WTC11 (cell line): ENCODE data around the gene BUD31. TPM values are rescaled to one million over a fixed set of nuclear protein-coding genes. Genes with fewer than 3 reads are reported as not detected.

Experiments
- ATAC-seq: fragments of 200-7000 bp; cut with Tn5 transposase; 2 replicates; pipeline ENCODE4 v1.10.0; 2021; ENCODE audit warnings: mild to moderate bottlenecking, moderate library complexity
- CTCF ChIA-PET: fragments of 300-600 bp; sonication (Branson Sonifier 250); formaldehyde crosslinking; loops from one replicate; lab custom pipeline; 2021; ENCODE audit warnings: antibody characterized with exemption; lab: Charles Lee
- POLR2A ChIA-PET: fragments of 350-600 bp; sonication (Branson Sonifier 250); formaldehyde crosslinking; loops from one replicate; lab custom pipeline; 2021; ENCODE audit warnings: antibody characterized with exemption; lab: Charles Lee
- DNase-seq: peaks from one replicate; pipeline ENCODE4 v3.0.0; 2021; ENCODE audit warnings: low spot score
- H3K27ac Mint-ChIP-seq: 2 replicates; pipeline ENCODE4 v1.8.0; 2021; ENCODE audit warnings: mixed read lengths
- H3K27me3 Mint-ChIP-seq: 2 replicates; pipeline ENCODE4 v1.8.0; 2021; ENCODE audit warnings: low read depth, mild to moderate bottlenecking, moderate library complexity, mixed read lengths
- H3K36me3 Mint-ChIP-seq: 2 replicates; pipeline ENCODE4 v1.8.0; 2021; ENCODE audit warnings: mixed read lengths
- H3K4me1 Mint-ChIP-seq: 2 replicates; pipeline ENCODE4 v1.8.0; 2022; ENCODE audit warnings: mixed read lengths
- H3K4me3 Mint-ChIP-seq: 2 replicates; pipeline ENCODE4 v1.8.0; 2021; ENCODE audit warnings: mild to moderate bottlenecking, moderate library complexity, mixed read lengths
- H3K9me3 Mint-ChIP-seq: 2 replicates; pipeline ENCODE4 v1.8.0; 2021; ENCODE audit warnings: mixed read lengths
- AFF4 ChIP-seq: sonication (generic); formaldehyde crosslinking; IDR thresholded peaks from 2 replicates; pipeline ENCODE4 v1.8.1; 2023; ENCODE audit warnings: mild to moderate bottlenecking, missing genetic modification reagents, borderline replicate concordance
- EMX1 ChIP-seq: fragments of 250-450 bp; sonication (Bioruptor Pico); IDR thresholded peaks from 2 replicates; pipeline ENCODE4 v1.8.0; 2021; ENCODE audit warnings: mild to moderate bottlenecking
- ETV6 ChIP-seq: sonication (generic); formaldehyde crosslinking; IDR thresholded peaks from 2 replicates; pipeline ENCODE4 v1.8.1; 2022; ENCODE audit warnings: mild to moderate bottlenecking, missing genetic modification reagents
- GRHL2 ChIP-seq: fragments of 250-450 bp; sonication (Bioruptor Pico); IDR thresholded peaks from 2 replicates; pipeline ENCODE4 v1.8.0; 2022; ENCODE audit warnings: mild to moderate bottlenecking, moderate library complexity; ENCODE audit not compliant: insufficient replicate concordance, severe bottlenecking
- IRF2 ChIP-seq: sonication (generic); formaldehyde crosslinking; IDR thresholded peaks from 2 replicates; pipeline ENCODE4 v1.8.0; 2022; ENCODE audit warnings: low read depth, missing genetic modification reagents, borderline replicate concordance
- NFATC4 ChIP-seq: fragments of 250-450 bp; sonication (Bioruptor Pico); IDR thresholded peaks from 2 replicates; pipeline ENCODE4 v1.9.0; 2021; ENCODE audit warnings: mild to moderate bottlenecking
- SMAD4 ChIP-seq: sonication (generic); formaldehyde crosslinking; IDR thresholded peaks from 2 replicates; pipeline ENCODE4 v1.8.0; 2022; ENCODE audit warnings: mild to moderate bottlenecking, missing genetic modification reagents
- SP1 ChIP-seq: sonication (generic); formaldehyde crosslinking; conservative IDR thresholded peaks from 2 replicates; pipeline ENCODE4 v1.8.1; 2022; ENCODE audit warnings: missing genetic modification reagents
- ZNF121 ChIP-seq: sonication (generic); formaldehyde crosslinking; IDR thresholded peaks from 2 replicates; pipeline ENCODE4 v1.8.0; 2023; ENCODE audit warnings: missing genetic modification reagents
- ZNF416 ChIP-seq: fragments of 250-450 bp; sonication (Bioruptor Pico); IDR thresholded peaks from 2 replicates; pipeline ENCODE4 v1.9.0; 2021; ENCODE audit warnings: mild to moderate bottlenecking, inconsistent platforms
- total RNA-seq: library from RNA; stranded (reverse); gene quantifications from 3 replicates; pipeline ENCODE4 v1.2.3, GENCODE V29; 2021
- TF ChIP-seq, protein P1 (sequence below): sonication (generic); formaldehyde crosslinking; IDR thresholded peaks from 2 replicates; pipeline ENCODE4 v1.8.1; 2023; ENCODE audit warnings: mild to moderate bottlenecking, missing genetic modification reagents, moderate library complexity
- TF ChIP-seq, protein P2 (sequence below): sonication (generic); formaldehyde crosslinking; IDR thresholded peaks from 2 replicates; pipeline ENCODE4 v1.8.1; 2023; ENCODE audit warnings: mild to moderate bottlenecking, missing genetic modification reagents
- TF ChIP-seq, protein P3 (sequence below): sonication (generic); formaldehyde crosslinking; IDR thresholded peaks from 2 replicates; pipeline ENCODE4 v1.8.0; 2023; ENCODE audit warnings: mild to moderate bottlenecking, missing genetic modification reagents
- TF ChIP-seq, protein P4 (sequence below): sonication (generic); formaldehyde crosslinking; IDR thresholded peaks from 2 replicates; pipeline ENCODE4 v1.8.1; 2022; ENCODE audit warnings: mild to moderate bottlenecking, moderate library complexity, missing genetic modification reagents
- TF ChIP-seq, protein P5 (sequence below): sonication (generic); formaldehyde crosslinking; IDR thresholded peaks from 2 replicates; pipeline ENCODE4 v1.8.0; 2022; ENCODE audit warnings: mild to moderate bottlenecking, missing genetic modification reagents

Gene BUD31
- total RNA-seq, 1 experiment from 2014 or later, result 98.7 TPM

- Mint-ChIP-seq H3K27ac (no peak overlapping the region), H3K4me3 (no peak overlapping the region), H3K27me3 (no peaks in the 10 kb centered on the region), H3K36me3 (peaks cover 43% of the 10 kb centered on the region), H3K4me1 (peaks cover 14% of the 10 kb centered on the region), H3K9me3 (no peaks in the 10 kb centered on the region)
- DNase-seq (no peak), ATAC-seq (no peak)
- ChIA-PET CTCF (interaction anchor here (0.6 to 0.7 kb wide), 2 partner anchors 17 to 24 kb away, joined by 3 to 5 read pairs; no protein-coding TSS in a partner anchor), POLR2A (interaction anchor here (0.7 kb wide), 1 partner anchor 68 kb away, joined by 3 read pairs; no protein-coding TSS in a partner anchor)
- TF ChIP-seq IRF2 (CRISPR knock-in tag), result no peak
- TF ChIP-seq, protein P1, sequence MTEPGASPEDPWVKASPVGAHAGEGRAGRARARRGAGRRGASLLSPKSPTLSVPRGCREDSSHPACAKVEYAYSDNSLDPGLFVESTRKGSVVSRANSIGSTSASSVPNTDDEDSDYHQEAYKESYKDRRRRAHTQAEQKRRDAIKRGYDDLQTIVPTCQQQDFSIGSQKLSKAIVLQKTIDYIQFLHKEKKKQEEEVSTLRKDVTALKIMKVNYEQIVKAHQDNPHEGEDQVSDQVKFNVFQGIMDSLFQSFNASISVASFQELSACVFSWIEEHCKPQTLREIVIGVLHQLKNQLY (CRISPR knock-in tag), result no peak
- TF ChIP-seq, protein P2, sequence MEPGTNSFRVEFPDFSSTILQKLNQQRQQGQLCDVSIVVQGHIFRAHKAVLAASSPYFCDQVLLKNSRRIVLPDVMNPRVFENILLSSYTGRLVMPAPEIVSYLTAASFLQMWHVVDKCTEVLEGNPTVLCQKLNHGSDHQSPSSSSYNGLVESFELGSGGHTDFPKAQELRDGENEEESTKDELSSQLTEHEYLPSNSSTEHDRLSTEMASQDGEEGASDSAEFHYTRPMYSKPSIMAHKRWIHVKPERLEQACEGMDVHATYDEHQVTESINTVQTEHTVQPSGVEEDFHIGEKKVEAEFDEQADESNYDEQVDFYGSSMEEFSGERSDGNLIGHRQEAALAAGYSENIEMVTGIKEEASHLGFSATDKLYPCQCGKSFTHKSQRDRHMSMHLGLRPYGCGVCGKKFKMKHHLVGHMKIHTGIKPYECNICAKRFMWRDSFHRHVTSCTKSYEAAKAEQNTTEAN (CRISPR knock-in tag), result no peak
- TF ChIP-seq, protein P3, sequence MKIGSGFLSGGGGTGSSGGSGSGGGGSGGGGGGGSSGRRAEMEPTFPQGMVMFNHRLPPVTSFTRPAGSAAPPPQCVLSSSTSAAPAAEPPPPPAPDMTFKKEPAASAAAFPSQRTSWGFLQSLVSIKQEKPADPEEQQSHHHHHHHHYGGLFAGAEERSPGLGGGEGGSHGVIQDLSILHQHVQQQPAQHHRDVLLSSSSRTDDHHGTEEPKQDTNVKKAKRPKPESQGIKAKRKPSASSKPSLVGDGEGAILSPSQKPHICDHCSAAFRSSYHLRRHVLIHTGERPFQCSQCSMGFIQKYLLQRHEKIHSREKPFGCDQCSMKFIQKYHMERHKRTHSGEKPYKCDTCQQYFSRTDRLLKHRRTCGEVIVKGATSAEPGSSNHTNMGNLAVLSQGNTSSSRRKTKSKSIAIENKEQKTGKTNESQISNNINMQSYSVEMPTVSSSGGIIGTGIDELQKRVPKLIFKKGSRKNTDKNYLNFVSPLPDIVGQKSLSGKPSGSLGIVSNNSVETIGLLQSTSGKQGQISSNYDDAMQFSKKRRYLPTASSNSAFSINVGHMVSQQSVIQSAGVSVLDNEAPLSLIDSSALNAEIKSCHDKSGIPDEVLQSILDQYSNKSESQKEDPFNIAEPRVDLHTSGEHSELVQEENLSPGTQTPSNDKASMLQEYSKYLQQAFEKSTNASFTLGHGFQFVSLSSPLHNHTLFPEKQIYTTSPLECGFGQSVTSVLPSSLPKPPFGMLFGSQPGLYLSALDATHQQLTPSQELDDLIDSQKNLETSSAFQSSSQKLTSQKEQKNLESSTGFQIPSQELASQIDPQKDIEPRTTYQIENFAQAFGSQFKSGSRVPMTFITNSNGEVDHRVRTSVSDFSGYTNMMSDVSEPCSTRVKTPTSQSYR (CRISPR knock-in tag), result no peak
- no peak for TF ChIP-seq EMX1
- no peak for TF ChIP-seq SMAD4
These were observed 46.0 kb upstream of the BUD31 start for GRCh38 chr7:99362801-99363200.

- H3K27me3 Mint-ChIP-seq, result no peaks in the 10 kb centered on the region
- no peak overlapping the region for H3K4me3 Mint-ChIP-seq
- TF ChIP-seq GRHL2, result no peak
- TF ChIP-seq, protein P2 (CRISPR knock-in tag), result no peak
- TF ChIP-seq NFATC4, result no peak
- no peaks in the 10 kb centered on the region for H3K9me3 Mint-ChIP-seq
- H3K4me1 Mint-ChIP-seq, result peaks cover 14% of the 10 kb centered on the region
- H3K27ac Mint-ChIP-seq, result no peak overlapping the region
- CTCF ChIA-PET, result no interaction called here
- H3K36me3 Mint-ChIP-seq, result peaks cover 38% of the 10 kb centered on the region
- DNase-seq (no peak), ATAC-seq (no peak)
- POLR2A ChIA-PET, result no interaction called here
These were observed 45.5 kb upstream of the BUD31 start for GRCh38 chr7:99363286-99363685.

- peaks cover 30% of the 10 kb centered on the region for H3K36me3 Mint-ChIP-seq
- no peaks in the 10 kb centered on the region for H3K27me3 Mint-ChIP-seq
- ATAC-seq, result peak; percentile 83
- TF ChIP-seq ZNF121 (CRISPR knock-in tag) (peak; percentile 68), ZNF416 (CRISPR knock-in tag) (0 out of 2 replicates have a peak, but pooled peaks have one; percentile 23), ETV6 (CRISPR knock-in tag) (no peak)
- TF ChIP-seq, all 79 proteins: peak for 2
- Mint-ChIP-seq H3K4me1 (peaks cover 14% of the 10 kb centered on the region), H3K9me3 (no peaks in the 10 kb centered on the region), H3K4me3 (no peak overlapping the region), H3K27ac (peak overlapping the region; percentile 63; the same call in 1 of the 2 replicates)
- DNase-seq, result peak; percentile 79
- CTCF ChIA-PET, result interaction anchor here (0.6 to 1.8 kb wide), 14 partner anchors 8 to 366 kb away, joined by 3 to 15 read pairs (median 4); partner anchors contain the start of genes ARPC1B, BUD31 and PDAP1
- POLR2A ChIA-PET, result interaction anchor here (1.1 kb wide), 1 partner anchor 30 kb away, joined by 3 read pairs; no protein-coding TSS in a partner anchor
These were observed 43.2 kb upstream of the BUD31 start for GRCh38 chr7:99365318-99366141.

- Mint-ChIP-seq H3K4me3 (no peak overlapping the region), H3K27ac (0 out of 2 replicates have a peak overlapping the region, but pooled peaks have one; percentile 19), H3K36me3 (peaks cover 22% of the 10 kb centered on the region), H3K27me3 (no peaks in the 10 kb centered on the region), H3K4me1 (peaks cover 14% of the 10 kb centered on the region), H3K9me3 (no peaks in the 10 kb centered on the region)
- CTCF ChIA-PET, result no interaction called here
- DNase-seq (peak; percentile 58), ATAC-seq (peak; percentile 81)
- POLR2A ChIA-PET, result interaction anchor here (1.1 kb wide), 1 partner anchor 28 kb away, joined by 3 read pairs; no protein-coding TSS in a partner anchor
- TF ChIP-seq, protein P4, sequence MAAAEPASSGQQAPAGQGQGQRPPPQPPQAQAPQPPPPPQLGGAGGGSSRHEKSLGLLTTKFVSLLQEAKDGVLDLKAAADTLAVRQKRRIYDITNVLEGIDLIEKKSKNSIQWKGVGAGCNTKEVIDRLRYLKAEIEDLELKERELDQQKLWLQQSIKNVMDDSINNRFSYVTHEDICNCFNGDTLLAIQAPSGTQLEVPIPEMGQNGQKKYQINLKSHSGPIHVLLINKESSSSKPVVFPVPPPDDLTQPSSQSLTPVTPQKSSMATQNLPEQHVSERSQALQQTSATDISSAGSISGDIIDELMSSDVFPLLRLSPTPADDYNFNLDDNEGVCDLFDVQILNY, result no peak
- TF ChIP-seq SP1 (CRISPR knock-in tag), result no peak
- TF ChIP-seq, protein P5, sequence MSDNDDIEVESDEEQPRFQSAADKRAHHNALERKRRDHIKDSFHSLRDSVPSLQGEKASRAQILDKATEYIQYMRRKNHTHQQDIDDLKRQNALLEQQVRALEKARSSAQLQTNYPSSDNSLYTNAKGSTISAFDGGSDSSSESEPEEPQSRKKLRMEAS (CRISPR knock-in tag), result no peak
- TF ChIP-seq AFF4 (CRISPR knock-in tag), result no peak
These were observed 42.1 kb upstream of the BUD31 start for GRCh38 chr7:99366646-99367045.
